Natural killer cell (primary cell): ENCODE measurements around the gene RAP2C. TPM values are rescaled to one million over a fixed set of nuclear protein-coding genes. Genes with fewer than 3 reads are reported as not detected.
A peak's percentile ranks its signal among the peaks of the same experiment; 100 is the strongest.

Source experiments
- ATAC-seq, 3 donors: fragments of 150-1000 bp in 2 of 3; fragments of 200-7000 bp in 1 of 3; cut with Tn5 transposase; 1 replicate in 1 of 3; 2 replicates in 2 of 3; pipeline ENCODE4 v1.10.0; 2021; ENCODE audit warnings: mild to moderate bottlenecking in 2 of 3, moderate library complexity in 2 of 3
- DNase-seq, 2 donors: peaks; one replicate each; pipeline versions ENCODE4 v3.0.0 to v3.0.0-alpha.2; 2013 to 2021; ENCODE audit warnings: mixed read lengths in 1 of 2
- H3K27ac ChIP-seq: one replicate; pipeline ENCODE4 v1.5.1; 2013; ENCODE audit warnings: mild to moderate bottlenecking, low read length
- H3K27me3 ChIP-seq: one replicate; pipeline ENCODE4 v1.6.1; 2013; ENCODE audit warnings: low read length; ENCODE audit not compliant: control insufficient read depth, insufficient read depth
- H3K36me3 ChIP-seq: one replicate; pipeline ENCODE4 v1.6.1; 2013; ENCODE audit warnings: low read length; ENCODE audit not compliant: control insufficient read depth, insufficient read depth
- H3K4me1 ChIP-seq: one replicate; pipeline ENCODE4 v1.6.1; 2013; ENCODE audit warnings: low read length; ENCODE audit not compliant: control insufficient read depth, insufficient read depth
- H3K4me3 ChIP-seq: one replicate; pipeline ENCODE4 v1.5.1; 2013; ENCODE audit warnings: low read length
- H3K9me3 ChIP-seq: one replicate; pipeline ENCODE4 v1.6.1; 2013; ENCODE audit warnings: low read length; ENCODE audit not compliant: control insufficient read depth, insufficient read depth
- H3K27ac Mint-ChIP-seq, 2 donors: one replicate each; pipeline ENCODE4 v1.8.0; 2022; ENCODE audit warnings: mild to moderate bottlenecking in 2 of 2, mixed read lengths in 2 of 2, moderate library complexity in 1 of 2
- H3K27me3 Mint-ChIP-seq, 2 donors: one replicate each; pipeline ENCODE4 v1.8.0; 2022; ENCODE audit warnings: low read depth in 2 of 2, mixed read lengths in 2 of 2
- H3K36me3 Mint-ChIP-seq: one replicate; pipeline ENCODE4 v1.8.0; 2022; ENCODE audit warnings: mixed read lengths
- H3K4me1 Mint-ChIP-seq, 2 donors: one replicate each; pipeline ENCODE4 v1.8.0; 2022; ENCODE audit warnings: mixed read lengths in 2 of 2
- H3K4me3 Mint-ChIP-seq: one replicate; pipeline ENCODE4 v1.8.0; 2022; ENCODE audit warnings: mild to moderate bottlenecking, moderate library complexity, mixed read lengths
- H3K9me3 Mint-ChIP-seq, 2 donors: one replicate each; pipeline ENCODE4 v1.8.0; 2022; ENCODE audit warnings: mixed read lengths in 2 of 2
- CTCF ChIP-seq: fragments of 200-600 bp; IDR thresholded peaks from one replicate; pipeline ENCODE4 v1.8.0; 2022; ENCODE audit warnings: antibody characterized with exemption
- WGBS: methylation state at CpG from one replicate; pipeline ENCODE4 v1.1.7; 2013; ENCODE audit warnings: missing lambda C conversion rate; ENCODE audit not compliant: insufficient coverage; 5-methylcytosine and 5-hydroxymethylcytosine counted together
- intact Hi-C: fragments of 100-400 bp; cut with micrococcal nuclease; formaldehyde crosslinking; loops from one replicate; pipeline ENCODE4 v1.14.2; 2022
- total RNA-seq, 4 donors: library from RNA; stranded (reverse); fragments of 120-200 nt in 1 of 4; gene quantifications; one replicate each; pipeline versions ENCODE4 v1.2.3 to v1.2.4, GENCODE V29; 2013 to 2022

The RAP2C gene
- total RNA-seq, 3 donors from 2014 or later (not counting 1 experiment from before 2014, with no cell fraction given) = 58.1 to 66.4 (median 60.0) TPM

GRCh38 chrX:132216283-132216682 is 3.0 kb downstream of the RAP2C start:
- TF ChIP-seq CTCF = no peak
- peaks cover 0 to 32% of the 10 kb centered on the region in 2 donors for H3K27me3 Mint-ChIP-seq
- Histone ChIP-seq H3K4me1 (peaks cover 10% of the 10 kb centered on the region), H3K9me3 (no peaks in the 10 kb centered on the region), H3K4me3 (peak overlapping the region; percentile 95), H3K27ac (peak overlapping the region; percentile 99), H3K36me3 (peaks cover 9% of the 10 kb centered on the region), H3K27me3 (no peaks in the 10 kb centered on the region)
- intact Hi-C loops = loop anchor here (5.0 kb wide), 2 partner anchors 194 to 369 kb away; partner anchors contain the start of gene STK26
- peak overlapping the region; percentile 94 to 96 for H3K27ac Mint-ChIP-seq
- H3K4me3 Mint-ChIP-seq = peak overlapping the region; percentile 93
- peaks cover 8% of the 10 kb centered on the region for H3K36me3 Mint-ChIP-seq
- no peaks in the 10 kb centered on the region for H3K9me3 Mint-ChIP-seq
- DNase-seq (peak in 1 of 2 donors; percentile 39), ATAC-seq (no peak)
- WGBS = 0% methylated on average over 1 of the region's 8 CpGs
- peaks cover 31 to 38% of the 10 kb centered on the region in 2 donors for H3K4me1 Mint-ChIP-seq

- WGBS = 40% methylated on average over 2 of the region's 2 CpGs
- peaks cover 41 to 45% of the 10 kb centered on the region in 2 donors for H3K4me1 Mint-ChIP-seq
- H3K27ac Mint-ChIP-seq = peak overlapping the region; percentile 63 to 71
Observed at GRCh38 chrX:132214518-132214917, 4.7 kb downstream of the RAP2C start.

GRCh38 chrX:132209527-132209926 is 9.7 kb downstream of the RAP2C start:
- Mint-ChIP-seq H3K27ac (peak overlapping the region in 1 of 2 donors; percentile 44), H3K27me3 (peaks cover 0 to 28% of the 10 kb centered on the region in 2 donors), H3K36me3 (peaks cover 6% of the 10 kb centered on the region), H3K9me3 (no peaks in the 10 kb centered on the region), H3K4me3 (no peak overlapping the region), H3K4me1 (peaks cover 30 to 39% of the 10 kb centered on the region in 2 donors)
- intact Hi-C loops = no loop called here
- no peaks in the 10 kb centered on the region for H3K4me1 ChIP-seq
- ATAC-seq = no peak
- no peak for DNase-seq
- H3K36me3 ChIP-seq = peaks cover 22% of the 10 kb centered on the region
- H3K9me3 ChIP-seq = no peaks in the 10 kb centered on the region
- TF ChIP-seq CTCF = no peak
- H3K27ac ChIP-seq = no peak overlapping the region
- H3K27me3 ChIP-seq = no peaks in the 10 kb centered on the region
- no peak overlapping the region for H3K4me3 ChIP-seq

More at GRCh38 chrX:132214518-132214917, 4.7 kb downstream of the RAP2C start:
- intact Hi-C loops = no loop called here
- Mint-ChIP-seq H3K9me3 (no peaks in the 10 kb centered on the region), H3K27me3 (peaks cover 0 to 36% of the 10 kb centered on the region in 2 donors), H3K36me3 (peaks cover 8% of the 10 kb centered on the region), H3K4me3 (peak overlapping the region; percentile 75)
- no peaks in the 10 kb centered on the region for H3K27me3 ChIP-seq
- no peak for ATAC-seq
- peaks cover 16% of the 10 kb centered on the region for H3K36me3 ChIP-seq
- peaks cover 7% of the 10 kb centered on the region for H3K4me1 ChIP-seq
- no peak overlapping the region for H3K27ac ChIP-seq
- no peak for TF ChIP-seq CTCF
- H3K9me3 ChIP-seq = no peaks in the 10 kb centered on the region
- no peak for DNase-seq
- no peak overlapping the region for H3K4me3 ChIP-seq

GRCh38 chrX:132208422-132208821 is 10.8 kb downstream of the RAP2C start:
- H3K9me3 ChIP-seq = no peaks in the 10 kb centered on the region
- peaks cover 19% of the 10 kb centered on the region for H3K36me3 ChIP-seq
- Mint-ChIP-seq H3K36me3 (no peaks in the 10 kb centered on the region), H3K27ac (no peak overlapping the region), H3K4me3 (no peak overlapping the region), H3K9me3 (no peaks in the 10 kb centered on the region), H3K27me3 (peaks cover 0 to 21% of the 10 kb centered on the region in 2 donors), H3K4me1 (peaks cover 24 to 32% of the 10 kb centered on the region in 2 donors)
- DNase-seq (no peak), ATAC-seq (no peak)
- no peak overlapping the region for H3K27ac ChIP-seq
- no peak for TF ChIP-seq CTCF
- no peaks in the 10 kb centered on the region for H3K27me3 ChIP-seq
- no peaks in the 10 kb centered on the region for H3K4me1 ChIP-seq
- WGBS = 100% methylated on average over 1 of the region's 1 CpG
- H3K4me3 ChIP-seq = no peak overlapping the region
- intact Hi-C loops = no loop called here
